GM19035 (cell line): ENCODE measurements around the gene MRFAP1.

Experiments used
- ATAC-seq: cut with Tn5 transposase; IDR thresholded peaks from one replicate; pipeline ENCODE4 v1.9.1; 2021; ENCODE audit not compliant: unreplicated experiment

The MRFAP1 gene

DNA sequence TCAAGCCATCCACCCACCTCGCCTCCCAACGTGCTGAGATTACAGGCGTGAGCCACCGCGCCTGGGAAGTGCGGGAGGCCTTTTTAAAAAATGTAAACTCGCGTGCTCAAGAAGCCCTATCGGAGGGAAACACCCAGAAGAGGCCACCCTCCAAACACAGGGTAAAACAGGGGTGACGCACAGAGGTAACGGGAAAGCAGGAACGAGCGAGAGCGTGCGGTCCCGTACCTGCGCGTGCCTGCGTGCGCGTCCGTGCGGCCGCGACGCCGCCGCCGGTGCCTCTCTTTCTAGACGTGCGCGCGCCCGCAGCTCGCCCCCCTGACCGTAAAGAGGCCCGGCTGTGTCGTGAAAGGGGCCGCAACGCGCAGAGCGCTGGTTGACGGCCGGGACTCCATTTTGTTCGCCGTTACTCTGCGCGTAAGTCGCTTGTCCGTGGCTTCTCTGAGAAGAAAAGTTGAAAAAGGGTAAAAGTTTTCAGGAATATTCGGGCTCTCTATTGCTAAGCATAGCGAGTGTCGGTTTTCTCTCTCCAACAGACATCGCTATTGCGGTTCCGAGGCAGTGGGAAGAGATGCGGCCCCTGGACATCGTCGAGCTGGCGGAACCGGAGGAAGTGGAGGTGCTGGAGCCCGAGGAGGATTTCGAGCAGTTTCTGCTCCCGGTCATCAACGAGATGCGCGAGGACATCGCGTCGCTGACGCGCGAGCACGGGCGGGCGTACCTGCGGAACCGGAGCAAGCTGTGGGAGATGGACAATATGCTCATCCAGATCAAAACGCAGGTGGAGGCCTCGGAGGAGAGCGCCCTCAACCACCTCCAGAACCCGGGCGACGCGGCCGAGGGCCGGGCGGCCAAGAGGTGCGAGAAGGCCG, at the start of gene MRFAP1:
TSS of gene MRFAP1 (plus strand) at position 394 of the 872 bp plus-strand sequence. CDS start at position 572, 178 bp downstream.
- peak; percentile 78 for ATAC-seq

GRCh38 chr4:6591313-6591712, 49.2 kb upstream of the MRFAP1 start:
- no peak for ATAC-seq

DNA sequence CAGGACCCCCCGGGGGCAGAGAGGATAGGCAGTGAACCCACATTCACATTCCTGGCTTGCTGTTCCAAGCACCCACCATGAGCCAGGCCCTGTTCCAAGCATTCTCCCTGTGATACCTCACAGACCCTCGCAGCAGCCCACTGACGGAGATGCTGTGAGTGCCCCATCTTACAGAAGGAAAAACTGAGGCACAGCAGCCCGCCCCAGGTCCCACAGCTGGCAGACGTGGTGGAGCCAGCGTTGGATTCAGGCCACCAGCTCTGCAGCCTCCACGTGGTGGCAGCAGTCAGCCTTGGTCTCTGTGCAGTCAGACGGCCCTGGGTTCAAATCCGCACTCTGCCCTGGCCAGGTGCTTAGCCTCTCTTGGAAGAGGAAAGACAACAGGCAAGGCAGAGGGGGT, 48.7 kb upstream of the MRFAP1 start:
- no peak for ATAC-seq

GRCh38 chr4:6592804-6593563, 47.5 kb upstream of the MRFAP1 start:
- no peak for ATAC-seq

GRCh38 chr4:6594341-6594740, 46.1 kb upstream of the MRFAP1 start:
- ATAC-seq: no peak

GRCh38 chr4:6594826-6595355, 45.6 kb upstream of the MRFAP1 start:
- ATAC-seq: no peak

- ATAC-seq: no peak
Observed at GRCh38 chr4:6595897-6596537, 44.5 kb upstream of the MRFAP1 start.

DNA sequence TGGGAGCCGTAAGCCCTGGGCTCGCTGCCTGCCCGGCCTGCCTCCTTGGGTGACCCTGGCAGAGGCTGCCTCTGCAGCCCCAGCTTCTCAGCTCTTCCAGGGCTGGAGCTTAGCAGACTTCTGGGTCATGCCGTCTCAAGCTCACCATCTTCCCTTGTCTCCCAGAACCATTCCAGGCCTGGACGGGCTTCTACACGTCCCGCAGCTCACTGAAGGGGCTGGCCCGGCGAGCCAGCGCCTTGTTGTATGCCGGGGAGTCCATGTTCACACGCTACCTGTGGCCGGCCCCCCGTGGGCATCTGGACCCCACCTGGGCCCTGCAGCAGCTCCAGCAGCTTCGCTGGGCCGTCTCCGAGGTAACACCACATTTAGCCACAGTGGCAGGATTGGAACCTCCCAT, 43.5 kb upstream of the MRFAP1 start:
- no peak for ATAC-seq

DNA sequence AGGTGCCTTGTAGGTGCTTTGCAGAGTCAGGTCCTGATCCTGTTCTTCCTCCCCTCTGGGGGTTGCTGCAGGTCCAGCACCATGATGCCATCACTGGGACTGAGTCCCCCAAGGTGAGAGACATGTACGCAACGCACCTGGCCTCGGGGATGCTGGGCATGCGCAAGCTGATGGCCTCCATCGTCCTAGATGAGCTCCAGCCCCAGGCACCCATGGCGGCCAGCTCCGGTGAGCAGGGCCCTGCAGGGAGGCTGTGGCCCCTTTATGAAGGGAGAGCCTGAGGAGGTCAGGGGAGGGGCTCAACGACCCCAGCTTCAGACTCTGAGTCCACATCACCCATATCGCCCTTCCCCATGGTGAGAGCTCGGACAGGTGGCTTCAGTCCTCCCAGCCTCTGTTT, 42.4 kb upstream of the MRFAP1 start:
- no peak for ATAC-seq

- ATAC-seq: no peak
Observed at GRCh38 chr4:6598641-6599040, 41.8 kb upstream of the MRFAP1 start.

- ATAC-seq: no peak
Observed at GRCh38 chr4:6601661-6602250, 38.7 kb upstream of the MRFAP1 start.

- no peak for ATAC-seq
Observed at GRCh38 chr4:6602289-6602688, 38.2 kb upstream of the MRFAP1 start.

- no peak for ATAC-seq
Observed at GRCh38 chr4:6603128-6603527, 37.4 kb upstream of the MRFAP1 start.

DNA sequence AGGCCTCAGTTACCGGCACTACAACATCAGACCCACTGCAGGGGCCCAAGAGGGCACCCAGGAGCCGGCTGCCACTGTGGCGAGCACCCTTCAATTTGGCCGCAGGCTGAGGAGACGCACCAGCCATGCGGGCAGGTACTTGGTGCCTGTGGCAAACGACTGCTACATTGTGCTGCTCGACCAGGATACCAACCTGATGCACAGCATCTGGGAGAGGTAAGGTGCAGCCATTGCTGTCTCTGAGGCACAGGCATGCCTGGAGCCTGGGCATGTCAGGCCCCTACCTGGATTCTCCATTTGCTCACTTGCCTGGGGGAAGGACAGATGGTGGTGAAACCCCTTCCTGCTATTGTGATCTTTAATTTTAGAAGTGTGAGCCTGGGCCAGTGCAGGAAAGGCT, 35.4 kb upstream of the MRFAP1 start:
- ATAC-seq: no peak

- ATAC-seq: no peak
Observed at GRCh38 chr4:6605605-6606004, 34.9 kb upstream of the MRFAP1 start.

GRCh38 chr4:6606465-6607235, 33.8 kb upstream of the MRFAP1 start:
- ATAC-seq: no peak

GRCh38 chr4:6607368-6608055, 33.0 kb upstream of the MRFAP1 start:
- no peak for ATAC-seq

GRCh38 chr4:6608758-6609414, 31.6 kb upstream of the MRFAP1 start:
- no peak for ATAC-seq

- ATAC-seq: no peak
Observed at GRCh38 chr4:6609415-6610079, 30.9 kb upstream of the MRFAP1 start.
